Gastroesophageal sphincter (tissue), 4 donors: ENCODE data around the gene GXYLT2. TPM values are rescaled to one million over a fixed set of nuclear protein-coding genes. Genes with fewer than 3 reads are reported as not detected.

Experiments used
- ATAC-seq: fragments of 150-250 bp; one replicate; pipeline ENCODE4 v1.9.1; 2016; ENCODE audit warnings: mild to moderate bottlenecking, moderate library complexity
- H3K27ac ChIP-seq, 4 donors: fragments of 200-600 bp; sonication (generic) in 3 of 4; 1 replicate in 3 of 4; 2 replicates in 1 of 4; pipeline ENCODE4 v1.5.1; 2016 to 2019
- H3K27me3 ChIP-seq: fragments of 200-600 bp; sonication (generic); one replicate; pipeline ENCODE4 v1.5.1; 2019
- H3K36me3 ChIP-seq, 2 donors: fragments of 200-600 bp; sonication (generic); one replicate each; pipeline ENCODE4 v1.5.1; 2019; ENCODE audit warnings: control low read depth in 1 of 2
- H3K4me1 ChIP-seq, 3 donors: fragments of 200-600 bp; sonication (generic); 1 replicate in 2 of 3; 2 replicates in 1 of 3; pipeline ENCODE4 v1.5.1; 2016 to 2019; ENCODE audit warnings: control low read depth in 2 of 3
- H3K4me3 ChIP-seq, 2 donors: fragments of 200-600 bp; sonication (generic); one replicate each; pipeline ENCODE4 v1.5.1; 2019; ENCODE audit warnings: mild to moderate bottlenecking in 1 of 2, moderate library complexity in 1 of 2
- H3K9me3 ChIP-seq, 3 donors: fragments of 200-600 bp; sonication (generic); one replicate each; pipeline ENCODE4 v1.5.1; 2017 to 2019; ENCODE audit warnings: control low read depth in 2 of 3
- CTCF ChIP-seq, 4 experiments: fragments of 200-600 bp in 2 of 4; fragments of 450-650 bp in 2 of 4; sonication (generic) in 1 of 4; IDR thresholded peaks; one replicate each; pipeline ENCODE4 v1.5.1; 2017 to 2019; ENCODE audit warnings: antibody characterized with exemption in 4 of 4, mild to moderate bottlenecking in 2 of 4, moderate library complexity in 2 of 4
- EP300 ChIP-seq: sonication (generic); formaldehyde crosslinking; IDR thresholded peaks from one replicate; pipeline ENCODE4 v1.6.1; 2017; ENCODE audit warnings: antibody characterized with exemption, mild to moderate bottlenecking
- POLR2A ChIP-seq, 2 donors: fragments of 450-650 bp; IDR thresholded peaks; one replicate each; pipeline ENCODE4 v1.6.1; 2017; ENCODE audit warnings: antibody characterized with exemption in 2 of 2, mild to moderate bottlenecking in 2 of 2, moderate library complexity in 1 of 2
- POLR2AphosphoS5 ChIP-seq: sonication (generic); formaldehyde crosslinking; IDR thresholded peaks from one replicate; pipeline ENCODE4 v1.6.1; 2017; ENCODE audit warnings: antibody characterized with exemption
- WGBS, 2 donors: methylation state at CpG; one replicate each; pipeline ENCODE4 v1.1.5; 2018; ENCODE audit warnings: low coverage in 1 of 2; 5-methylcytosine and 5-hydroxymethylcytosine counted together
- total RNA-seq, 4 donors: library from RNA; depleted of rRNA; stranded (reverse); fragments of >200 nt; gene quantifications; one replicate each; pipeline ENCODE4 v1.1.0, GENCODE V29; 2016

The GXYLT2 gene
- total RNA-seq, 4 donors from 2014 or later = 6.1 to 7.9 (median 7.0) TPM

- peak; percentile 98 for ATAC-seq
- TF ChIP-seq POLR2AphosphoS5 (peak; percentile 78), POLR2A (IDR thresholded peaks at IDR 0.05) (no peak), EP300 (no peak), CTCF (IDR thresholded peaks at IDR 0.05) (no peak)
- H3K27ac ChIP-seq = peak within 1 kb of the TSS; percentile 3 to 87 (median 84)
- H3K36me3 ChIP-seq = peaks cover 0 to 1% of the 10 kb centered on the region in 2 donors
- no peaks in the 10 kb centered on the region for H3K9me3 ChIP-seq
- H3K4me3 ChIP-seq = peak within 1 kb of the TSS; percentile 64 to 66
- H3K27me3 ChIP-seq = no peaks in the 10 kb centered on the region
- peaks cover 4 to 37% (median 7%) of the 10 kb centered on the region in 3 donors for H3K4me1 ChIP-seq
- 0 to 1% methylated on average over 20 to 22 of the region's 86 CpGs for WGBS, 2 donors
Measured at GRCh38 chr3:72847751-72848702, 39.8 kb upstream of the GXYLT2 start, which contains the start of gene SHQ1. Gene SHQ1, minus strand, starts transcription at chr3:72848445. Its CDS starts 105 bp downstream, at chr3:72848340.

- WGBS, 2 donors = 2 to 5% methylated on average over 11 of the region's 11 CpGs
- Histone ChIP-seq H3K4me3 (peak overlapping the region; percentile 64 to 66), H3K36me3 (no peaks in the 10 kb centered on the region), H3K27me3 (no peaks in the 10 kb centered on the region), H3K27ac (peak overlapping the region in 2 of 4 donors; percentile 86 to 87), H3K4me1 (peaks cover 4 to 37% (median 7%) of the 10 kb centered on the region in 3 donors), H3K9me3 (no peaks in the 10 kb centered on the region)
- TF ChIP-seq POLR2A (IDR thresholded peaks at IDR 0.05) (no peak), CTCF (IDR thresholded peaks at IDR 0.05) (no peak), EP300 (no peak), POLR2AphosphoS5 (no peak)
- no peak for ATAC-seq
Measured at GRCh38 chr3:72848703-72849081, 39.2 kb upstream of the GXYLT2 start.

- no peak for ATAC-seq
- WGBS, 2 donors = 67 to 82% methylated on average over 5 to 6 of the region's 7 CpGs
- Histone ChIP-seq H3K27ac (no peak overlapping the region), H3K9me3 (no peaks in the 10 kb centered on the region), H3K36me3 (no peaks in the 10 kb centered on the region), H3K4me1 (no peaks in the 10 kb centered on the region), H3K27me3 (peaks cover 10% of the 10 kb centered on the region), H3K4me3 (no peak overlapping the region)
- no peak for TF ChIP-seq EP300
- no peak for TF ChIP-seq POLR2A (IDR thresholded peaks at IDR 0.05)
- TF ChIP-seq CTCF (IDR thresholded peaks at IDR 0.05) = no peak
- no peak for TF ChIP-seq POLR2AphosphoS5
Measured at GRCh38 chr3:72855001-72855400, 32.8 kb upstream of the GXYLT2 start.

- Histone ChIP-seq H3K27me3 (peaks cover 9% of the 10 kb centered on the region), H3K9me3 (no peaks in the 10 kb centered on the region), H3K27ac (no peak overlapping the region), H3K36me3 (no peaks in the 10 kb centered on the region), H3K4me1 (no peaks in the 10 kb centered on the region), H3K4me3 (no peak overlapping the region)
- ATAC-seq = no peak
- WGBS, 2 donors = 69 to 87% methylated on average over 2 to 5 of the region's 5 CpGs
- TF ChIP-seq EP300 = no peak
- TF ChIP-seq CTCF (IDR thresholded peaks at IDR 0.05) = no peak
- TF ChIP-seq POLR2AphosphoS5 = no peak
- TF ChIP-seq POLR2A (IDR thresholded peaks at IDR 0.05) = no peak
Measured at GRCh38 chr3:72860053-72860452, 27.8 kb upstream of the GXYLT2 start.
